GM23248 (cell line): ENCODE results near the gene RABL6. TPM values are rescaled to one million over a fixed set of nuclear protein-coding genes. Genes with fewer than 3 reads are reported as not detected.
"Not testable (repeated sequence)": the region's sequence is repeated elsewhere in the genome, so short reads cannot be mapped to it uniquely, and the experiment has no call there.

Experiments
- DNase-seq: peaks from one replicate; pipeline ENCODE4 v3.0.0-alpha.2; 2015
- H2AFZ ChIP-seq: fragments of 200-600 bp; sonication (generic); 2 replicates; pipeline ENCODE4 v1.6.1; 2016; ENCODE audit warnings: antibody characterized with exemption
- H3F3A ChIP-seq: fragments of 200-600 bp; sonication (generic); 2 replicates; pipeline ENCODE4 v1.6.1; 2016; ENCODE audit warnings: mild to moderate bottlenecking, antibody characterized with exemption, mixed run types; ENCODE audit not compliant: insufficient read depth
- H3K27ac ChIP-seq: fragments of 200-600 bp; sonication (generic); 2 replicates; pipeline ENCODE4 v1.5.1; 2016; ENCODE audit warnings: mild to moderate bottlenecking
- H3K27me3 ChIP-seq: fragments of 200-600 bp; sonication (generic); replicated peaks from 2 replicates; pipeline ENCODE4 v1.6.1; 2016; ENCODE audit warnings: mild to moderate bottlenecking; ENCODE audit not compliant: insufficient read depth
- H3K36me3 ChIP-seq: fragments of 200-600 bp; sonication (generic); 2 replicates; pipeline ENCODE4 v1.6.1; 2016; ENCODE audit warnings: low read depth, mild to moderate bottlenecking
- H3K4me1 ChIP-seq: fragments of 200-600 bp; sonication (generic); 2 replicates; pipeline ENCODE4 v1.6.1; 2016; ENCODE audit warnings: mild to moderate bottlenecking; ENCODE audit not compliant: insufficient read depth
- H3K4me2 ChIP-seq: fragments of 200-600 bp; sonication (generic); one replicate; pipeline ENCODE4 v1.6.1; 2016; ENCODE audit warnings: mild to moderate bottlenecking; ENCODE audit not compliant: unreplicated experiment
- H3K4me3 ChIP-seq: fragments of 200-600 bp; sonication (generic); 2 replicates; pipeline ENCODE4 v1.5.1; 2016; ENCODE audit warnings: mild to moderate bottlenecking
- H3K79me2 ChIP-seq: fragments of 200-600 bp; sonication (generic); 2 replicates; pipeline ENCODE4 v1.6.1; 2016; ENCODE audit warnings: mild to moderate bottlenecking; ENCODE audit not compliant: insufficient read depth
- H3K9ac ChIP-seq: fragments of 200-600 bp; sonication (generic); 2 replicates; pipeline ENCODE4 v1.6.1; 2016; ENCODE audit warnings: mild to moderate bottlenecking
- H3K9me2 ChIP-seq: fragments of 200-600 bp; sonication (generic); 2 replicates; pipeline ENCODE4 v1.6.1; 2016; ENCODE audit warnings: mixed run types, mild to moderate bottlenecking, moderate library complexity; ENCODE audit not compliant: insufficient read depth
- H3K9me3 ChIP-seq: fragments of 200-600 bp; sonication (generic); one replicate; pipeline ENCODE4 v1.6.1; 2017; ENCODE audit warnings: low read depth
- H4K20me1 ChIP-seq: fragments of 200-600 bp; sonication (generic); 2 replicates; pipeline ENCODE4 v1.6.0; 2016; ENCODE audit not compliant: insufficient read depth
- EZH2 ChIP-seq: fragments of 200-600 bp; sonication (generic); IDR thresholded peaks from 2 replicates; pipeline ENCODE4 v1.6.1; 2018; ENCODE audit warnings: antibody characterized with exemption, mild to moderate bottlenecking; ENCODE audit not compliant: insufficient read depth, poor library complexity, severe bottlenecking
- EZH2phosphoT487 ChIP-seq: fragments of 200-600 bp; sonication (generic); IDR thresholded peaks from 2 replicates; pipeline ENCODE4 v1.6.1; 2018; ENCODE audit warnings: antibody characterized with exemption, moderate library complexity, mild to moderate bottlenecking, low read depth; ENCODE audit not compliant: insufficient read depth
- WGBS, 2 experiments: methylation state at CpG; one replicate each; pipeline ENCODE4 v1.1.6; 2015 to 2017; ENCODE audit warnings: low lambda C conversion rate in 2 of 2, low coverage in 1 of 2; ENCODE audit errors: missing lambda C conversion rate in 2 of 2; 5-methylcytosine and 5-hydroxymethylcytosine counted together
- in situ Hi-C: fragments of 300-500 bp; cut with MboI; formaldehyde crosslinking; loops from 2 replicates; pipeline ENCODE4 v1.15.0; 2020
- polyA plus RNA-seq: library from polyadenylated mRNA; unstranded; fragments of >200 nt; fragmentation: Nextera tagmentation; extraction: Ambion mirVana; gene quantifications from 2 replicates; pipeline ENCODE4 v1.2.1, GENCODE V29; 2016
- total RNA-seq: library from RNA; depleted of rRNA; stranded (reverse); fragments of >200 nt; shearing (Covaris generic); gene quantifications from 2 replicates; pipeline ENCODE4 v1.2.3, GENCODE V29; 2014

The RABL6 gene
- total and polyA plus RNA-seq, 2 experiments from 2014 or later, result 22.0 to 81.1 TPM

GRCh38 chr9:136835162-136835931 lies 27.6 kb downstream of the RABL6 start:
- Histone ChIP-seq H3K79me2 (no peaks in the 10 kb centered on the region), H4K20me1 (no peaks in the 10 kb centered on the region), H2AFZ (no peak overlapping the region), H3F3A (no peaks in the 10 kb centered on the region), H3K9me2 (no peaks in the 10 kb centered on the region), H3K36me3 (no peaks in the 10 kb centered on the region), H3K4me1 (no peaks in the 10 kb centered on the region), H3K4me2 (no peak overlapping the region), H3K9me3 (no peaks in the 10 kb centered on the region), H3K4me3 (no peak overlapping the region), H3K9ac (no peak overlapping the region), H3K27ac (no peak overlapping the region), H3K27me3 (no peaks in the 10 kb centered on the region)
- in situ Hi-C loops, result no loop called here
- 96 to 97% methylated on average over 34 to 36 of the region's 36 CpGs for WGBS, 2 experiments
- TF ChIP-seq EZH2phosphoT487, result no peak
- no peak for TF ChIP-seq EZH2
- no peak for DNase-seq

- Histone ChIP-seq H3K4me1 (peaks cover 8% of the 10 kb centered on the region; the same call in 1 of the 2 replicates), H3K27me3 (no peaks in the 10 kb centered on the region), H3K36me3 (no peaks in the 10 kb centered on the region), H3F3A (no peaks in the 10 kb centered on the region), H3K4me2 (no peak overlapping the region), H3K27ac (no peak overlapping the region), H3K4me3 (no peak overlapping the region), H3K79me2 (no peaks in the 10 kb centered on the region), H4K20me1 (no peaks in the 10 kb centered on the region), H2AFZ (no peak overlapping the region), H3K9me3 (no peaks in the 10 kb centered on the region), H3K9ac (no peak overlapping the region), H3K9me2 (no peaks in the 10 kb centered on the region)
- in situ Hi-C loops, result no loop called here
- no peak for DNase-seq
- WGBS, 2 experiments, result 88 to 90% methylated on average over 20 to 21 of the region's 21 CpGs
- no peak for TF ChIP-seq EZH2
- no peak for TF ChIP-seq EZH2phosphoT487
Observed at GRCh38 chr9:136835932-136836904, 28.5 kb downstream of the RABL6 start.

- no peak for TF ChIP-seq EZH2phosphoT487
- no peak for TF ChIP-seq EZH2
- WGBS, 2 experiments, result 87 to 92% methylated on average over 17 to 27 of the region's 27 CpGs
- no peaks in the 10 kb centered on the region for H3K9me2 ChIP-seq
- no peaks in the 10 kb centered on the region for H4K20me1 ChIP-seq
- H3K4me2 ChIP-seq, result no peak overlapping the region
- DNase-seq, result no peak
- H3K27me3 ChIP-seq, result no peaks in the 10 kb centered on the region
- H3K9me3 ChIP-seq, result no peaks in the 10 kb centered on the region
- no peak overlapping the region for H2AFZ ChIP-seq
- H3K4me3 ChIP-seq, result no peak overlapping the region
- H3K4me1 ChIP-seq, result peaks cover 13% of the 10 kb centered on the region
- H3K9ac ChIP-seq, result no peak overlapping the region
- no peak overlapping the region for H3K27ac ChIP-seq
- in situ Hi-C loops, result no loop called here
- no peaks in the 10 kb centered on the region for H3K79me2 ChIP-seq
- H3K36me3 ChIP-seq, result no peaks in the 10 kb centered on the region
- H3F3A ChIP-seq, result no peaks in the 10 kb centered on the region
Observed at GRCh38 chr9:136837146-136837855, 29.6 kb downstream of the RABL6 start.

DNA sequence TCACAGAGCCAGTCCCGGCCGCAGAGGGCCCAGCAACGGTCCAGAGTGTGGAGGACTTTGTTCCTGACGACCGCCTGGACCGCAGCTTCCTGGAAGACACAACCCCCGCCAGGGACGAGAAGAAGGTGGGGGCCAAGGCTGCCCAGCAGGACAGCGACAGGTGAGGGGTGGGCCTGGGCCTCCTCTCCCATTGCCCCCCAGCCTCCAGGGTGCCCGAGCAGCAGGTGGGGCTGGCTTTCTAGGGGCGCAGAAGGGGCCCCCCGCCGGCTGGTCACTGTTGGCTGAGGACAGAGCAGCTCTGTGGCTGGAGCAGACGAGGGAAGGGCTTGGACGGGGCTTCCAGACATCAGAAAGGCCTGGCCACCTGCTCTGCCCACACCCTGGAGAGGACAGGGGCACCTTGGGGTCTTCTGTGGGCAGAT lies 30.1 kb downstream of the RABL6 start:
- H3K36me3 ChIP-seq, H4K20me1 ChIP-seq, H3K9me2 ChIP-seq, H2AFZ ChIP-seq, in situ Hi-C loops, H3K4me3 ChIP-seq, H3K4me2 ChIP-seq, H3K9ac ChIP-seq, H3K27me3 ChIP-seq, DNase-seq, H3K9me3 ChIP-seq, H3K27ac ChIP-seq, H3F3A ChIP-seq, H3K79me2 ChIP-seq: not testable (repeated sequence)
- H3K4me1 ChIP-seq, result peaks cover 13% of the 10 kb centered on the region
- 87 to 92% methylated on average over 13 to 15 of the region's 15 CpGs for WGBS, 2 experiments
